Lower leg skin (tissue), 3 donors: ENCODE data around the gene ABR.

Source experiments
- CTCF ChIP-seq, 3 donors: fragments of 450-650 bp; IDR thresholded peaks; one replicate each; pipeline ENCODE4 v1.5.1; 2016; ENCODE audit warnings: antibody characterized with exemption in 3 of 3, mild to moderate bottlenecking in 3 of 3, moderate library complexity in 2 of 3
- POLR2A ChIP-seq, 2 donors: fragments of 450-650 bp; IDR thresholded peaks; one replicate each; pipeline ENCODE4 v1.6.1; 2016 to 2017; ENCODE audit warnings: antibody characterized with exemption in 2 of 2, mild to moderate bottlenecking in 1 of 2, moderate library complexity in 1 of 2

GRCh38 chr17:1076982-1077302, 102.8 kb downstream of the ABR start:
- no peak for TF ChIP-seq POLR2A (IDR thresholded peaks at IDR 0.05)
- TF ChIP-seq CTCF (IDR thresholded peaks at IDR 0.05) = no peak
